D721Med (cell line): ENCODE data around the gene IL1R1.

Experiments
- DNase-seq: peaks from one replicate; pipeline ENCODE4 v3.0.0; 2011; ENCODE audit warnings: low spot score; ENCODE audit not compliant: insufficient read length
- FAIRE-seq: peaks from 2 replicates; lab custom pipeline; 2011; peaks lifted over from hg19 to GRCh38; lab: Jason Lieb, UNC
- CTCF ChIP-seq: IDR thresholded peaks from 2 replicates; pipeline ENCODE4 v1.5.1; 2012; ENCODE audit warnings: mild to moderate bottlenecking, control low read depth; ENCODE audit not compliant: insufficient read depth; ENCODE audit errors: missing control alignments

The IL1R1 gene

GRCh38 chr2:102176172-102176571 is 33.6 kb downstream of the IL1R1 start:
- FAIRE-seq, result no peak
- no peak for TF ChIP-seq CTCF
- no peak for DNase-seq

- no peak for FAIRE-seq
- DNase-seq, result no peak
- TF ChIP-seq CTCF, result no peak
Measured at GRCh38 chr2:102177814-102178478, 35.4 kb downstream of the IL1R1 start.

GRCh38 chr2:102179061-102179460 is 36.5 kb downstream of the IL1R1 start:
- TF ChIP-seq CTCF, result no peak
- DNase-seq (no peak), FAIRE-seq (no peak)

GRCh38 chr2:102179788-102180686 is 37.5 kb downstream of the IL1R1 start:
- FAIRE-seq, result no peak

GRCh38 chr2:102180687-102180999 is 38.1 kb downstream of the IL1R1 start:
- FAIRE-seq, result no peak
- TF ChIP-seq CTCF, result no peak
- no peak for DNase-seq

More at GRCh38 chr2:102179788-102180686, 37.5 kb downstream of the IL1R1 start:
- TF ChIP-seq CTCF, result no peak
- DNase-seq, result no peak

GRCh38 chr2:102181376-102181775 is 38.8 kb downstream of the IL1R1 start:
- DNase-seq, result no peak
- no peak for FAIRE-seq
- TF ChIP-seq CTCF, result no peak

GRCh38 chr2:102181919-102182635 is 39.5 kb downstream of the IL1R1 start:
- DNase-seq, result no peak
- no peak for TF ChIP-seq CTCF
- no peak for FAIRE-seq
